Breast epithelium (tissue), 3 donors: ENCODE results near the gene SIK3.
"Not testable (repeated sequence)": the region's sequence is repeated elsewhere in the genome, so short reads cannot be mapped to it uniquely, and the experiment has no call there.

Source experiments
- POLR2A ChIP-seq: fragments of 450-650 bp; IDR thresholded peaks from one replicate; pipeline ENCODE4 v1.6.1; 2016; ENCODE audit warnings: antibody characterized with exemption, mild to moderate bottlenecking, moderate library complexity
- POLR2AphosphoS5 ChIP-seq, 3 donors: sonication (generic); formaldehyde crosslinking; IDR thresholded peaks; one replicate each; pipeline ENCODE4 v1.6.1; 2017; ENCODE audit warnings: antibody characterized with exemption in 3 of 3
- TF ChIP-seq, protein P1 (sequence below), 3 donors: fragments of 450-650 bp; IDR thresholded peaks; one replicate each; pipeline ENCODE4 v1.5.1; 2016 to 2017; ENCODE audit warnings: antibody characterized with exemption in 3 of 3, mild to moderate bottlenecking in 3 of 3, moderate library complexity in 3 of 3

DNA sequence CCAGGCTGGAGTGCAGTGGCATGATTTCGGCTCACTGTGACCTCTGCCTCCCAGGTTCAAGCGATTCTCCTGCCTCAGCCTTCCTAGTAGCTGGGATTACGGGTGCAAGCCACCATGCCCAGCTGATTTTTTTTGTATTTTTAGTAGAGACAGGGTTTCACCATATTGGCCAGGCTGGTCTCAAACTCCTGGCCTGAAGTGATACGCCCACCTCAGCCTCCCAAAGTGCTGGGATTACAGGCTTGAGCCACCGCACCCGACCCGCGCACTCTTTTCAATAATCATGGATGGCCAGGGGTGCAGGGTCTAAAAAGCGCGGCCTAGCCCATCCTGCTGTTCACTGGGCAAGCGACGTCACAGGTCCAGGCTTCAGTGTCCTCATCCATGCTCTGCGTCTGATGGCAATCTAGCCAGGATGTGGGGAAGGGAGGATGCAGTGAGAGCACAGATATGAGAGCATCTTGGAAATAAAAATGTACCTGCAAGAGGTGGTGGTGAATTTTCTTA, 263.6 kb downstream of the SIK3 start:
- TF ChIP-seq, protein P1, sequence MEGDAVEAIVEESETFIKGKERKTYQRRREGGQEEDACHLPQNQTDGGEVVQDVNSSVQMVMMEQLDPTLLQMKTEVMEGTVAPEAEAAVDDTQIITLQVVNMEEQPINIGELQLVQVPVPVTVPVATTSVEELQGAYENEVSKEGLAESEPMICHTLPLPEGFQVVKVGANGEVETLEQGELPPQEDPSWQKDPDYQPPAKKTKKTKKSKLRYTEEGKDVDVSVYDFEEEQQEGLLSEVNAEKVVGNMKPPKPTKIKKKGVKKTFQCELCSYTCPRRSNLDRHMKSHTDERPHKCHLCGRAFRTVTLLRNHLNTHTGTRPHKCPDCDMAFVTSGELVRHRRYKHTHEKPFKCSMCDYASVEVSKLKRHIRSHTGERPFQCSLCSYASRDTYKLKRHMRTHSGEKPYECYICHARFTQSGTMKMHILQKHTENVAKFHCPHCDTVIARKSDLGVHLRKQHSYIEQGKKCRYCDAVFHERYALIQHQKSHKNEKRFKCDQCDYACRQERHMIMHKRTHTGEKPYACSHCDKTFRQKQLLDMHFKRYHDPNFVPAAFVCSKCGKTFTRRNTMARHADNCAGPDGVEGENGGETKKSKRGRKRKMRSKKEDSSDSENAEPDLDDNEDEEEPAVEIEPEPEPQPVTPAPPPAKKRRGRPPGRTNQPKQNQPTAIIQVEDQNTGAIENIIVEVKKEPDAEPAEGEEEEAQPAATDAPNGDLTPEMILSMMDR (IDR thresholded peaks at IDR 0.05), result not testable (repeated sequence)
- TF ChIP-seq POLR2A; POLR2AphosphoS5 (IDR thresholded peaks at IDR 0.05): not testable (repeated sequence)
